NCI-H524 treated with DMSO at 0.1 percent for 48 hours (cell line): ENCODE results near the gene CAMK2A.

ENCODE experiments used
- DNase-seq: peaks from one replicate; lab custom pipeline; 2025; lab: John Stamatoyannopoulos, UW

The CAMK2A gene

GRCh38 chr5:150211156-150212030 lies 78.2 kb downstream of the CAMK2A start:
- DNase-seq, result no peak

- no peak for DNase-seq
Measured at GRCh38 chr5:150210644-150211043, 78.9 kb downstream of the CAMK2A start.

DNA sequence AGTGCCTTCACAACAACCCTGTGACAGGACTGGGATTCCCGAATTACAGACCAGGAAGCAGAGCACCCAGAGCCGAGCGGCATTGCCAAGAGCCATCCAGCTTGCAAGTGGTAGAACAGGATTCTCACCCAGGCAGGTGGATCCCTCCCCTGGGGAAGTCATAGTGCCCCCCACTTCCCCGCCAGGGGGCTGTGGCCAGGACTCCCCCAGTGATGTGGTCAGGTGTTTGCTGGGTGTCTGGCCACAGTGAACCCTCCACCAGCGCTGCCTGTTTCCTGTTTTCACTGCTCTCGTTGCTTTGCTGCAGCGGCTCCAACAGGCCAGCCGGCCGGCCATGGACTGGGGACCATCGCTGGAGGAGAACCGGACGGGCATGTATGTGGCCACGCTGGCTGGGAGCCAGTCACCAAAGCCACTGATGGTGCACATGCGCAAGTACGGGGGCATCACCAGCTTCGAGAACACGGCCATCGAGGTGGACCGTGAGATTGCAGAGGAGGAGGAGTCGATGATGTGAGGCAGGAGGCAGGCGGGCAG lies 80.4 kb downstream of the CAMK2A start:
- no peak for DNase-seq

GRCh38 chr5:150208187-150209098 lies 81.1 kb downstream of the CAMK2A start:
- no peak for DNase-seq

DNA sequence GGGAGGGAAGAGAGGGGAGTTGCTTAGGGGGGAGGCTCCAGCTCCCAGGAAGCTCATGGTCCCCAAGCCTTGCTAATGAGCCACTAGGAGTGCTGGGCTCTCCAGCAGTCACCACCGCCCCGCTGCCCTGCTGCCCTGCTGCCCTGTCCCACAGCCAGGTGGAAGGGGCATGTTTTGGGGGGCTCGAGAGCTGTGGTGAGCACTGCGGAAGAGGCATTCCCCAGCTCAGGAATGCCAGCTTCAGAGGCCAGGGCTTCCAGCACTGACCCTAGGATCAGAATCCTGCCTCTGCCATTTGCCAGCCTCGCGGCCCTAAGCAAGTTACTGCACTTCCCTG lies 82.8 kb downstream of the CAMK2A start:
- no peak for DNase-seq

DNA sequence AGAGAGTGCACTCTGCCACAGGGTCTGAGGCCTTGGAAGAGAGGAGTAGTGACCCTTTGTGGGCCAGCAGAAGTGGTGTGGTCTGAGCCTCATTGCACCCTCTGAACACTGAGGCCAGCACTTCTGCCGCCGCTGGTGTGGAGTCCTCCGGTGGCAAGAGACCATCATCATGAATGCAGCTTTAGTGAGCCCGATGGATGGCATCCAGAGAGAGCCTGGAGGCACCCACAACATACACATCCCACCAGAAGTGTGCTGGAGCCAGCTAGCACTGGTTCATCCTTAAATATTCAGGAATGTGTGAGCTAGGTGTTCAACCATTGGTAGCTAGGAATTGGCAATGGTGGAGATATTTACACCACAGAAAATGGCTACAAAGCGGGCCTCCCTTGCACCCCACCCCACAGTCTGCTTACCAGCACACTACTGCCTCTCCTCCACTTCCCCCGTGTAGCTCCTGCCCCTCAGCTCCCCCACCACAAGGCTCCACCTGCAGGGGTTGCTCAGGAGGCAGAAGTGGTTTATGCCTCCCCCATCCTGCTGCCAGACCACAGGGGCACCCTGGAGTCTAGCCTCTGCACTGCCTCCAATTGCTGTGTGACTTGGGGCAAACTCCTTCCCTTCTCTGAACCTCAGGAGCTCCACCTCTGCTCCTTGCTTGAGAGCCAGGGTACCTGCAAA lies 83.3 kb downstream of the CAMK2A start:
- DNase-seq, result no peak

DNA sequence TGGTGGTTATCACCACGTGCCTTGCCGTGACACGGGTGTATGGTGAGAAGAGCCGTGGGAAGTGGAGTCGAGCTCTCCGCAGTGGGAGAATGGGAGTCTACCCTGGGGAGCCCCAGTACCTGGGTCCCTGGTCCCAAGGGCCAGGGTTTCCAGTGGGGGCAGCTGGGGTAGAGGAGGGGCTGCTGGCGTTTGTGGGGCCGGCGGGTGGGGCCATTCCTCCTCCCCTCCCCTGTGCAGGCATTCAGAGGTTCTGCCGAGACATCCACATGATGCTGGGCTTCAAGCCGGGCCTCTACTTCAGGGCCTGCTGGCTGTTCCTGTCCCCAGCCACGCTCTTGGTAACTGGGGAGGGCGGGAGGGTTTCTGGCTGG lies 85.0 kb downstream of the CAMK2A start:
- no peak for DNase-seq

- DNase-seq, result no peak
Measured at GRCh38 chr5:150203832-150204589, 85.6 kb downstream of the CAMK2A start.

DNA sequence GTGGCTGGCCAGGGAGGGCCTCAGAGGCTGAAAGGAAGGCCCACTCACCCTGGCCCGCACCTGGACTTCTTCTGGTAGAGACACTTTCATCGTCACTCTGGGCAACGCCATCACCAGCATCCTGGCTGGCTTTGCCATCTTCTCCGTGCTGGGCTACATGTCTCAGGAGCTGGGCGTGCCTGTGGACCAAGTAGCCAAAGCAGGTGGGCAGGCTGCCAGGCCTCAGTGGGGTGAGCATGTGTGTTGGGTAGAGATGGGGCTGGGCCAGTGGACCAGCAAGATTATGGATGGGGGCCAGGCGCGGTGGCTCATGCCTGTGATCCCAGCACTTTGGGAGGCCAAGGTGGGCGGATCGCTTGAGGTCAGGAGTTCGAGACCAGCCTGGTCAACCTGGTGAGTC lies 87.1 kb downstream of the CAMK2A start:
- DNase-seq, result no peak

DNA sequence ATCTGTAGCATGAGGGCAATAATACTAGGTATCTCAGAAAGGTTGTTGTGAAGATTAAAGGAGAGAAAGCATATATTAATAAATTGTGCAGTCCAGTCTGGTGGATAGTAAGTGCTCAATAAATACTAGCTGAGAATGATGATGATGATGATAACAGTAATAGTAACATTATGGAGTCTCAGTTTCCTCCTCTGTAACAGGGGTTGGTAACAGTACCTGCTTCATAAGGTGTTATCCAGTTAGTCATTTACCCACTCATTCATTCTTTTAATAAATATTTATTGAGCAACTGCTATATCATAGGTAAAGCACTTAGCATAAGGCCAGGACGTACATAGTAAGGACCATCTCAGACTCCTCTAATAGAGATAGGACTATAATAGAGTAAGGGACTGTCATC lies 92.1 kb downstream of the CAMK2A start:
- DNase-seq, result no peak

DNA sequence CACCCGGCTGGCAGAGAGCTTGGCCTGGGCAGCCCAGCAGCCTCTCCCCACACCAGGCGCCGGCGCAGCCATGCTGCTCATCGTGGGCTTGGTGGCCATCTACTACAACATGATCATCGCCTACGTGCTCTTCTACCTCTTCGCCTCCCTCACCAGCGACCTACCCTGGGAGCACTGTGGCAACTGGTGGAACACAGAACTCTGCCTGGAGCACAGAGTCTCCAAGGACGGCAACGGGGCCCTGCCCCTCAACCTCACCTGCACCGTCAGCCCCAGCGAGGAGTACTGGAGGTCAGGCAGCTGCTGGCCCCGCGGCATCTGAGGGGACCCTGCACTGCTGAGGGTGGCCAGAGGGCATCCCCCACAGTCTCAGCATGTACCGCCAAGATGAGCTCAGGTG lies 92.6 kb downstream of the CAMK2A start:
- DNase-seq, result no peak

- no peak for DNase-seq
Measured at GRCh38 chr5:150196514-150196913, 93.1 kb downstream of the CAMK2A start.

GRCh38 chr5:150195736-150196485 lies 93.7 kb downstream of the CAMK2A start:
- no peak for DNase-seq

GRCh38 chr5:150192462-150192861 lies 97.1 kb downstream of the CAMK2A start:
- DNase-seq, result peak; percentile 10

DNA sequence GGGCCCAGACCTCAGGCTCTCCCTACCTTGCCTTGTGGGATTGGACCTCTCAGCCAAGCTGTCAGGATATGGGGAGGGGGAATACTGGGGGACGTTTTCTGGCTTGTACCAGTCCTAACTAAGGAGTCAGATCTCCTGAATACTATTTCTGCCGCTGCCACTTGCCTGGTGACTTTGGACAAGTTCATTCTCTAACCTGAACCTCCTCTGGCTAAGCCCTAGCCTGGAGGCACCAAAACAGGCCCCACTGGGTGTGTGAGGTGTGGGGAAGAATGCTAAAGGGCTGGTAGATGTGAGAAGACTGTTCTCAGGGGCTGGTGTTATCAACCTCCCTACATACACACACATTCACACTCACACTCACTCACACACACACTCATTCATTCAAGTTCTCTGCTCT lies 98.6 kb downstream of the CAMK2A start:
- no peak for DNase-seq

DNA sequence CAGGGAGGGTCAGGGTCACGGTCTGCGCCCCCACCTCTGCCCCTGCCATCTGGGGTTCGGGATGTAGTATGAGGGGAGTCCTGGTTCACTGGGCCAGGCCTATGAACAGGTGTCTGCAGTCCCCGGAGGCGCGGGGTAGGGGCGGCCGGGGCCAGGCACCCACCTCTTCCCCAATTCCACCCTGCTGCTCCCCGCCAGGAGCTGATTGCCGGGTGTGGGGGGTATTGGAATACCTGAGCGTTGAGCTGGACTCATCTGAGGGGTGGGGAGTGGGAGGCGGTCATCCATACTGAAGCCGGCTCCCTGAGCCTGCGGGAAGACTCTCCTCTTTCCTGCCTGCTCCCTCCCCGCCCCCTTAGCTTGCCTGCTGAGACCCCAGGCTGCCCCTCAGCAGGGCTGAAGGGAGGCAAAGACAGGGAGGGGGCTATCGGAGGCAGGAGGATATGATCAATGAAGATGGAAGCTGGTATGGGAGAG lies 99.0 kb downstream of the CAMK2A start:
- DNase-seq, result no peak

- no peak for DNase-seq
Measured at GRCh38 chr5:150189728-150190502, 99.7 kb downstream of the CAMK2A start, which contains the start of gene SLC6A7. Gene SLC6A7, plus strand, starts transcription at chr5:150190062. Its CDS starts 266 bp downstream, at chr5:150190328.

DNA sequence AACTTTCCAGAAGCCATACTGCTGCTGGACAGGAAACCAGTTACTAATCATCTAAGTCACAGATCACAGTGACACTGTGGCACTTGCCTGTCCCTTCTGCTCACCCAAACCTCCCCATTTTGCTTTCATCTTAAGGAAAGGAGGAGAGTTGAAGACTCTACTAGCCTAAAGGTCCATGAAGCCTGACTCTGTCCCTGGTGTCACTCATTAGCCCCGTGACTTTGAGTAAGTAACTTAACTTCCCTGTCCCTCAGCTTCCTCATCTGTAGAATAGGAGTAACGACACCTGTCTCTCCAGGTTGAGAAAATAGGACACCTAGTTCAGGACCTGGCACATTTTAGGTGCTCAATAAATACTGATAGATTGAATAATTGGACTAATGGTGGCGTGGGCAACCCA lies 100.2 kb downstream of the CAMK2A start:
- no peak for DNase-seq

DNA sequence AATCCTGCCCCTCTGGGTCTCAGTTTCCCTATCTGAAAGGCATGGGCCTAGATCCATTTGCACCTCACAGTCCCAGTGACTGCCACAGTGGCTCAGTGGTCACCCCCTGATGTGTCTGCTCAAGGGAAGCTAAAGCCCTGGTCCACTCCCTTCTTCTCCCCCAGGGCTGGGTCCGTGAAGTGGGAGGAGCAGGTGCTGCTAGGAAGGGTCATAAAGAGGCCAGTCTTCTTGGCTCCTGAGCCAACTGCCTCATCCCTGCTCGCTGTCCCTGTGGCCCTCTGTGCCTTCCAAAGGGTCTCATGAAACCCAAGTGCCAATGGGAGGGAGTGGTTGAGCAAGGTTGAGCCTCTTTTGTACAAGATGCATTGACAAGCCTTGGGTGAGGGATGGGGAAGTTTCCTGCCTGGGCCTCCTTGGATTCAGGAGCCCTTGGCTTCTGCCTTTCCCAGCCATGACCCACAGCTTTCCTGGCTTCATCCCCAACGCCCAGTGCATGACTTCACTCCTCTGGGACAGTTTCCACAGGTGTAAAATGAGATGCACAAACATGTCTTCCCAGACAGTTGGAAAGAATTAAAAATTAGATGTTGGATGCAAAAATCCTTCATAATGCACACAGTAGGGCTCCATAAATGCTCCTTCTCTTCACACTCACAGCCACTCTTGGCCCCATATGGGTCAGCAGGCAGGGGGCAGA lies 101.3 kb downstream of the CAMK2A start:
- no peak for DNase-seq
